OCI-LY3 (cell line): Measurements from ENCODE around the gene METTL17.

ENCODE experiments used
- EZH2phosphoT487 ChIP-seq: fragments of 200-600 bp; shearing (Covaris generic); IDR thresholded peaks from 2 replicates; pipeline ENCODE4 v1.6.1; 2018; ENCODE audit warnings: antibody characterized with exemption, mixed run types, low read depth
- TF ChIP-seq, protein P1 (sequence below): fragments of 200-600, 300-600 bp; sonication (generic); IDR thresholded peaks from 2 replicates; pipeline ENCODE4 v1.5.1; 2014; ENCODE audit warnings: antibody characterized with exemption, low read length, low read depth

DNA sequence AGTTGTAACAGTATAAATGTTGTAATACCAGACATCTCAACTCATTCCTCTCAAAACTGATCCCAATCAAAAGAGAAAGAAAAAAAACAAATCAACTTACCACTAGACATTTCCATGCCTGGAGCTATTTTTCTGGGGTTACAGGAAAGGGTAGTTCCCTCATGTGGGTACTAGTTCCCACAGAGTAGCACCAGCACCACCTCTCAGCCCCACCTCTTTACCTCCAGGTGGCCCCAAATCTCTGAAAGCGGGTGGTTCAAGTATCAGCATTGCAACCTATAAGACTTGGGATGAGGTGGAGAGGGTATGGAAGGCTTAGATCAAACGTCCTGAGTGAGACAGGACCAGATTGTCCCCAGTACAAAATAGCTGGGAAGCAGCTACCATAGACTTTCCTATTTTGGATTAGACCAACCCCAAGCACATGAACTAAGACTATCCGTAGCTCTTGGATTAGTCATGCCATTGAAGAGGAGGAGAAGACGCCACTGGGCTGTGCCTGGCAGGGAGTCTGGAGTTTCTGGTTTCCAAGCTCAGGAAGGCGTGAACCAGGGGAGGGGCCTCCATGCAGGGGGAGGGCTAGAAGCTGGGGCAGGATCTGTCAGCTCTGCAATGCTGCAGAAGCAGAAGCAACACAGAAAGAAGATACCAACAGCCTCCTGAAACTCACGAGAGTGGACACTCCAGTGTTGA is 9.0 kb downstream of the METTL17 start, which contains the start of gene SLC39A2:
- TF ChIP-seq, protein P1, sequence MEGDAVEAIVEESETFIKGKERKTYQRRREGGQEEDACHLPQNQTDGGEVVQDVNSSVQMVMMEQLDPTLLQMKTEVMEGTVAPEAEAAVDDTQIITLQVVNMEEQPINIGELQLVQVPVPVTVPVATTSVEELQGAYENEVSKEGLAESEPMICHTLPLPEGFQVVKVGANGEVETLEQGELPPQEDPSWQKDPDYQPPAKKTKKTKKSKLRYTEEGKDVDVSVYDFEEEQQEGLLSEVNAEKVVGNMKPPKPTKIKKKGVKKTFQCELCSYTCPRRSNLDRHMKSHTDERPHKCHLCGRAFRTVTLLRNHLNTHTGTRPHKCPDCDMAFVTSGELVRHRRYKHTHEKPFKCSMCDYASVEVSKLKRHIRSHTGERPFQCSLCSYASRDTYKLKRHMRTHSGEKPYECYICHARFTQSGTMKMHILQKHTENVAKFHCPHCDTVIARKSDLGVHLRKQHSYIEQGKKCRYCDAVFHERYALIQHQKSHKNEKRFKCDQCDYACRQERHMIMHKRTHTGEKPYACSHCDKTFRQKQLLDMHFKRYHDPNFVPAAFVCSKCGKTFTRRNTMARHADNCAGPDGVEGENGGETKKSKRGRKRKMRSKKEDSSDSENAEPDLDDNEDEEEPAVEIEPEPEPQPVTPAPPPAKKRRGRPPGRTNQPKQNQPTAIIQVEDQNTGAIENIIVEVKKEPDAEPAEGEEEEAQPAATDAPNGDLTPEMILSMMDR: no peak
- TF ChIP-seq EZH2phosphoT487: no peak
